Measurements from ENCODE around the gene EHMT1.
A peak's percentile ranks its signal among the peaks of the same experiment; 100 is the strongest.
"Not testable (repeated sequence)": the region's sequence is repeated elsewhere in the genome, so short reads cannot be mapped to it uniquely, and the experiment has no call there.

Gene EHMT1

DNA sequence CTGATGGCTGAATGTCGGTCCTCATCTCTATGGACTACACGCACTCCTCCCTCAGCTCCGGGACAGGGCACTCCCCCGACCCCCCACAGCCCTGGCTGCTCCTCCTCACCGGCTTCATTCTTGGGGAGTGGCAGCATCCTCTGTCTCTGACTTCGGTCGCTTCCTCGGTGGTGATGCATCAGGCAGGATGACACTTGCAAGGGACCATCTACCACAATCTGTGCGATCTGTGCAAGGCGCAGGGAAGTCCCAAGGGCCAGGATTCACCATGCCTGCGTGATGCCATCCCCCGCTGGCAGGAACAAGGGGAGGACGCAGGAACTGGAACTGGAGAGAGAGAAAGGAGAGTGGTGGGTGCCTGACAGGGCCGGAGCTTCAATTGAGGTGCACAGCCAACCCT lies 256.5 kb downstream of the EHMT1 start:
- DNase-seq, result no peak

DNA sequence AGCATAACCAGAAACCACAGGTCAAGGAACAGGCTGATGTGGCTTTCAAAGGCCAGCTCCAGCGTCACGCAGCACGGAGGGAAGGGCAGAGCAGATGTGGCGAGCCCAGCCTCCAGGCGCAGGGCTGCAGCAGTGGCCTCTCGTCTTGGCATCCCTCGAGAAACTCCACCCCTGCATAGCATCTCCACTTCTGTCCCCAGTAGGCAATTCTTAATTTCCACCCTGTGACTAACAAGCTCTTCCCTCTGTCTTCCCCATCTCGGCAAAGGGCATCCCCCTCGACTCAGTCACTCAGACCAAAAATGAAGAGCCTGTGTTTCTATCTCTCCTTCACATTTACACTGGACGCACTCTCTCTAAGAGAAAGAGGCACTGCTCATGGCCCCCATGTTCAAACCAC lies 257.0 kb downstream of the EHMT1 start:
- no peak for DNase-seq

DNA sequence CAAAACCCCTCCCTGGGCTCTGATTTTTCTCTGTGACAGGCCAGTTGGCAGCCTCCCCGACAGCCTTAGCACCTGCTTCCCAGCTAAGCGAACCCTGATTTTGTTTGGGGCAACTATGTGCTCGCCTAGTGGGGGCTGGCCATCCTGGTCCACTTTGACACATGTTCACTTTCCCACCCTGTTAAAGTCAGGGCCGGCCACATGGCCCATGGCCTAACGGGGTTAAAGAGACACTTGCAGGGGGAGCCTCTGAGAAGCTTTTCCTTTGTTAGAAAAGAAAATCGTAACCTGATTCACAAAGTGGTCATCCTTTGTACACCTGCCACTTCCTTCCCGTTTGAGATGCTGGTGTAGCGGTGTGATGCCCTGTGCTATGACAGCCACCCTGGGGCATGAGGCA lies 257.5 kb downstream of the EHMT1 start:
- no peak for DNase-seq

DNA sequence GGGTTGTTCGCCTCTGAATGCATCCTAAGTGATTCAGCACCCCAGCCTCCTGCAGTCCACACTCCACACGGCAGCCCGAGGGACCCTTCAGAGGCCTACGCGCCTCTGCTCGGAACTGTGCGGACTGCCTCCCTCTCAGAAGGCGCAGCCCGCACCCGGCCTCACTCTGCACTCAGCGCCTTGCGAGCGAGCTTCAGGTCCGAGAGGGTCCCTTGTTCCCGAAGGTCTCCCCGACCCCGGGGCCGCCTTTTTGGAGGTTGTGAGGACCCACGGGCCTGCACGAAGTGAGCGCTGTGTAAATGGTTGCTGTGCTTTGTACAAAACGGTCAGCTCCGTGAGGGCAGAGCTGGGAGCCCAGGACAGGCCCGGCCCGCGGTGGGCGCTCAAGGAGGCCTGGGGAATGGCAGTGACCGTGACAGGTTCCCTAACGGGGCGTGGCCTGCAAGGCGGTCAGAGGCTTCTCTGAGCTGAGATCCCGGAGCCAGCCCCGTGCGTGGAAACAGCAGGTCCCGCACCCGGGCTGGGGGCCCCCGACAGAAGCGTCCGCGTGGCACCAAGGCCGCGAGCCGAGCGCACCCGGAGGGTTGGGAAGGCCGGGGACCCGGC lies 258.1 kb downstream of the EHMT1 start:
- DNase-seq, result no peak

DNA sequence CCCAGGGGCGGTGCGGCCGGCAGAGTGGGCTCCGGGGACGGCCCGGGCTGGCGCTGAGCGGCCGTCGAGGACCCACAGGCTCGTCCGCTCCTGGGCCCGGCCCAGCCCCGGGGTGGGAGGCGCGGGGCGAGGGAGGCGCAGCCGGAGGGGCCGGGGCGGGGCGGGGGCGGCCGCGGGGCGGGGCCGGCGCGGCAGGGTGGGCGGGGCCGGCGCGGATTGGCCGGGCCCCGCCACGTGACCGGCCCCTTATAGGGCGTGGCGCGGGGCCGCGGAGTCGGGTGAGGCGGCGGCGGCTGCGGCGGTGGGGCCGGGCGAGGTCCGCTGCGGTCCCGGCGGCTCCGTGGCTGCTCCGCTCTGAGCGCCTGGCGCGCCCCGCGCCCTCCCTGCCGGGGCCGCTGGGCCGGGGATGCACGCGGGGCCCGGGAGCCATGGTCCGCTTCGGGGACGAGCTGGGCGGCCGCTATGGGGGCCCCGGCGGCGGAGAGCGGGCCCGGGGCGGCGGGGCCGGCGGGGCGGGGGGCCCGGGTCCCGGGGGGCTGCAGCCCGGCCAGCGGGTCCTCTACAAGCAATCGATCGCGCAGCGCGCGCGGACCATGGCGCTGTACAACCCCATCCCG lies 258.8 kb downstream of the EHMT1 start, which contains the start of gene CACNA1B:
Gene CACNA1B (plus strand): TSS at position 277 of the 617 bp plus-strand sequence. CDS start 152 bp downstream, at position 429.
- DNase-seq, result not testable (repeated sequence)

DNA sequence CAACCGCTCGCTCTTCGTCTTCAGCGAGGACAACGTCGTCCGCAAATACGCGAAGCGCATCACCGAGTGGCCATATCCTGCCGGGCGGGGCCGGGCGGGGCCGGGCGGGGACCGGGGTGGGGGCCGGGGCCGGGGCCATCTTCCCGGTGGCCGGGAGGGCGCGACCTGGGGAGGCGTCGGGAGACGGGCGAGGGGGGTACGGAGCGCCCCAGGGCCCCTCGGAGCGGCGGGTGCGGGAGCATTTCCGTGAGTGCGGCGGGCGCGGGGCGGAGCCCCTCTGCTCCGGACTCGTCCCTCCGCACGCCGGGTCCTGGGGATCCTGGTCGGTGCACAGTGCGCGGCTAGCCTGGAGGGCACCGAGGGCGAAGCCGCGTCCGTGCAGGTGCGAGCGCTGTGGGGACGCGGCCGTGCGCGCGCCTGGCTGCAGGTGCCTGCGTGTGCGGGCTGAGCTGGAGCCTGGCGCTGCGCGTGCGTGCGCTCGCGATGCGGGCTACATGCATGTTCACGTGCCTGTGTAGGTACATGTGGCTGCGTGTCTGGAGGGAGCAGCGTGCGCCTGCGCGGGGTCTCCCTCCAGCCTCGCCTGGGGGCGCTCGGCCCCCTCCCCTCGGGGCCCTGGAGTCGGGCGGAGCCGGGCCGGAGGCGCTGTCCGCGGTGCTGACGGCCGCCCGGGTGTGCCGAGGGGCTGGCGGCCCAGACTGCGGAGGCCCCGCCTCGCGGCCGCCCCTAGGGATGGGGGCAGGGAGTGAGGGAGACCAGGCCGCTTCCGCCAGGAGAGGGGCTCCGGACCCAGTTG lies 259.5 kb downstream of the EHMT1 start:
- peak; percentile 23 for DNase-seq

DNA sequence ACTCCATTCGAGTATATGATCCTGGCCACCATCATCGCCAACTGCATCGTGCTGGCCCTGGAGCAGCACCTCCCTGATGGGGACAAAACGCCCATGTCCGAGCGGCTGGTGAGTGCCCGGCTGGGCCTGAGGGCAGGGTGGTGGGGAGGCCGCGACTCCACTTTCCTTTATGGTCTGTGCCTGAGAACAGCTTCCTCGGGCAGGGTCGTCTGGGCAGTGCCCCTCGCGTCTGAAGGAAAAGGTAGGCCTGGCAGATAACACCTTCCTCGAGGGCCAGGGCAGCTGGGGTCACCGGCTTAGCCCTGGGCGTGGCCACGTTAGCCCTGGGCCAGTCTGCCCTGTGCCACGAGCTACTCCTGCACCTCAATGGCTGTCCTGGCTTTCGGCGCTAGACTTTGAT lies 260.2 kb downstream of the EHMT1 start:
- no peak for DNase-seq

DNA sequence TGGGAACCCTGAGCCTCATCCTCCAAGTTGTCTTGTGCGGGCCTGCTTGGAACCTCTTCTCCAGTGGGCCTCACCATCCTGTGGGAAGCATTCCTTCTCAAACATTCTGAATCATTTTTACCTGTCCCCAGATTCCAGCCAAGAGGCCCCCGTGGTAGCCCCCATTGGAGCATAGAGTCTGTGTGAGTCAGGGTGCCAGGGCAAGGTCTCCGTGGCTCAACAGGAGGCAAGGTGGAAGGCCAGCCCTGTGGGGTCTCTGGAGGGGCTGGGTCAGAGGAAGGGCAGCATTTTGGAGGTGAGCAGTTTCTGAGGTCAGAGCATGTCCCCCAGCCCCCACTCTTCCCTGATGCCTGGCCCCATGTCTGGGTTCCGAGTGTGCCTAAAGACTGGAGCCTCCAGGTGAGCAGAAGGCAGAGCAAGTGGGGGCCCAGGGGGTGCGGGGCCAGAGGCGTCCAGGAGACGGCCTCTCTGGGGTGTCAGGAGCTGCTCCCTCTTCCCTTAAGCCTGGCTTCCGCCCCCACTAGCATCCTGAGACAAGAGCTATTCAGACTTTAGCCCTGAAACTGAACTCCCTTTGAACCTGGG lies 260.9 kb downstream of the EHMT1 start:
- no peak for DNase-seq

DNA sequence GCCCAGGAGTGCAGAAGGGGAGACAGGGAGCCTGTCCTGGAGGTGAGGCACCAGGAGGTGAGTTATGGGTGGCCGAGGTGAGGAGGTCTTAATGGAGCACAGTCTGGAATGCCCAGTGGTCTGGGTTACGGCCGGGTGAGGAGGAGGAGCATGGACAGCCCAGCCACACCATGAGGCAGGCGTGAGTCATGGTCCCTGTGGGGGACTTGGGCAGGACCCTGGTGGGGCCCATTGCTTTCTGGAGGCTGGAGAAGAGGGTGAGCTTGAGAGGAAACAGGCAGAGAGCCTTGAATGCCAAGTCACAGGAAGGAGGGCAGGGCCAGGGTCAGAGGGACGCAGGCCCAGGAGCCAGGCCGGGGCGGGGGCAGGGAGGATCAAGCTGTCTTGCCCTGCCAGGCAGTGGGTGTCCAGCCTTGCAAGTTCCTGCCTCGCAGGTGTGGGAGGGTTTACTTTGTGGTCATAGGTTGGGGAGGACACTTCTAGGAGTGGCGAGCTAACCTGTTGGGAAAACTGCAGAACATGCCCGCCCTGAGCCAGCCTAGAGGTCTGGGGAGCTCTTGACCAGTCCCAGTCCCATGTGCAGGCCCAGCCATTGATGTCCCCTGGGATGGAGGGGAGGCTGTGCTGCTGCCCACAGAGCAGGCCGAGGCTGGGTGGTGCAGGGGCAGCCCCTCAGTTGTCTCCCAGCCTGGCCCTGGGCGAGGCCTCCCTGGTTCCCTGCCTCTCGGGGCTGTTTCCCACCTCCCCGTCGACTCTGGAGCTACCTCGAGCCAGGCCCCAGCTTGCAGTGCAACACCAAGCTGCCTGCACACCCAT lies 261.6 kb downstream of the EHMT1 start:
- no peak for DNase-seq

DNA sequence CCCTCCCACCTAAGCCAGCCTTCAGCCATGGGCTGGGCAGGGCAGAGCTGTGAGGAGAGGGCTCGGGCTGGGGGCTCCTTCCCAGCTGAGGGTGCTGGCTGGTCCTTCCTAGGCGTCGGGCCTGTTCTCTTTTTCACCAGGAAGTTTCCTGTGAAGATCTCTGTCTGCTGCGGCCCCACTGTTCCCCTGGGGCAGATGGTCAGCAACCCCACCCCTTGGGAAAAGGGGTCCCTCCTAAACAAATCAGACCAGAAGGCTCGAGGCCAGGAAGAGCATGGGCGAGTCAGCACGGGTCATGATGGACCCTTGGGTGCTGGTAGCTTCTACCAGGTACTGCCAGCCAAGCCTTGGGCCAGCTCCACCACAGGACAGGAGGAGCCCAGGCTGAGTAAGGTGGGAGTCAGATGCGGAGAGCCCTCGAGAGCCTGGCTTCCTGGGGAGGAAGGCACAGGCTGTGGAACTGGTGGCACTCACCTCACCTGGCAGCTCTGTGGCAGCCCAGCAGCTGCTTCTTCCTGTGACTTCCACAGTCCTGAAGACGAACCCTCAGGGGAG lies 262.2 kb downstream of the EHMT1 start:
- DNase-seq, result no peak

DNA sequence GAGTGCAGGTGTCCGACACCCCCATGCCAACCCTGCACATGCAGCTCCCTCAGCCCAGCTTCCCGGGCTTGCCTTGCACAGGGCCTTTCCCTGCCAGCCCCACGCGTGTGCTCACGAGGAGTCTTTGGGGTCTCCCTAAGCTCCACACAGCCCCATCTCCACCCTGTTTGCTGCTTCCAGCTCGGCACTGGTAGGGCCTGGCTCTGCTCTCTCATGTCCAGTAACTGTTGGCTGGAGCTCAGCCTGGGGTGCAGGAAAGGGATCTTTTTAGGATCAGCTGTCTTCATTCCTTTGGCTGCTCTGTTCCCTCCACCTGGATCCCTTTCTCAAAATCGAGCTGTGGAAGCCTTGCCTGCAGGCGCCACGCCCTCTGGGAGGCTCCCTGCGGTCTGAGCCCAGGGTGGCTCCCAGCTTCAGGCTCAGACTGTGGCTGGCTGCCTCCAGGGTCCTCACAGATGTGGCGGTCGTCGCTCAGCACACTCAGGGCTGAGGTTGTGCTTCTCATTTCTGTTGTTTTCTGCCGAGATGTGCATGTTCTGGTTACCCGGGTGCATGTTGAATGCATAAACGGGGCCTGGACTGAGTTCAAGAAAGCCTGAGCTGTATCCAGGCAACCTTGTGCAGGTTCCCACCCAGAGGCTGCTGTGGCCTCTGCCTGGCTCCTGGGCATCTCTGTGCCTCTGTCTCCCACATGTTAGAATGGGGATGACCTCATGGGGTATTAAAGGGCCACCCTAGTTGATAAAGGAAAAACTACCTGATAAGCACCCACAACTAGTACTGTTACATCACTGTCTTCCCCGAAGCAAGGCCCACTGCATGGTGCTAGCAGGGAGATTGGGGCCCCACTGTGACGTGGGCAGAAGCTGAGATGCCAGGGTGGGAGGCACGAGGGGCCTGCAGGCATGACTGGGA lies 263.0 kb downstream of the EHMT1 start:
- DNase-seq, result no peak

DNA sequence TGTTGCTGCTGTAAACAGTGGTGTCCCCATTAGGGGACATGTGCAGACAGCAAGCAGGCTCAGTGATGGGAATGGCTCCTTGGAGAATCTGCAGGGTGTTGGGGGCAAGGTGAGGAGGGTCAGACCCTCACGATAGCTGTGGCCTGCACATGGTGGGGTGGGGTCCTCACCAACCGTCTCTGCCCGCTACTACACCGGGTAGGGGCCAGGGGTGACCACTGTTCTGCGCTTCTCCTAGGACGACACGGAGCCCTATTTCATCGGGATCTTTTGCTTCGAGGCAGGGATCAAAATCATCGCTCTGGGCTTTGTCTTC lies 263.7 kb downstream of the EHMT1 start:
- DNase-seq, result no peak

DNA sequence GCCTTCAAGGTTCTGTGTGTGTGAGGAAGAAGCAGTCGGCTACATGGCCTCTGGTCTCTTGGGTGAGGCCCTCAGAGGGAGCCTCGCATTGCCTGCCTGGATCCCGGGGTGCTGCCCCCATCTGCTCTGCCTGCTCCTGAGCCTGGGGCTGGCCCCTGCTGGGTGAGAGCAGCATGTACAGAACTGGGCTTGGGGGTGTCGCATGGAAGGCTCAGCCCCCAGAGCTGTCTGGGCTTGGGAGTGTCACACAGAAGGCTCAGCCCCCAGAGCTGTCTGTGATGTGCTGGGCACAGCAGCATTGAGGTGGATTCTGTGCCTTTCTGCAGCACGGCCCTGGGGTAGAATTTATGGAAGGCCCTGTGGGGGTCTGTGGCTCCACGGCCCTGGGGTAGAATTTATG lies 265.2 kb downstream of the EHMT1 start:
- not testable (repeated sequence) for DNase-seq

DNA sequence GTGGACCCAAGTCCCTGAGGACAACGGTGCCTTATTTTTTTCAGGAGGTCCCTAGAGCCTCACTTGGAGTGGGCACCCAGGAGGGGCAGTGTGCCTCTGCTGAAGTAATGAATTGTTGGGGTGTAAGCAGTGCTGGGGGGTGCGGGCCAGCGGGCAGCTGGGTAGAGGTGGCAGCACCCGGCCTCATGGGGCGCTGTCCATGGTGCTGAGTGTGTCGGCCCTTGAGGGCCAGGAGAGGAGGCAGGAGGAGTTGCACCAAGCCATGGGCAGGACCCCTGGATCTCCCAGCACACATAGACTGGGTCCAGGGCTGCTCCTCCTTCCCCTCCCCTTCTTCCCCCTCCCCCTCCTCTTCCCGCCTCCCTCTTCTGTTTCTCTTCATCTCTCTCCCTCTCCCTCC lies 265.7 kb downstream of the EHMT1 start:
- DNase-seq, result not testable (repeated sequence)

DNA sequence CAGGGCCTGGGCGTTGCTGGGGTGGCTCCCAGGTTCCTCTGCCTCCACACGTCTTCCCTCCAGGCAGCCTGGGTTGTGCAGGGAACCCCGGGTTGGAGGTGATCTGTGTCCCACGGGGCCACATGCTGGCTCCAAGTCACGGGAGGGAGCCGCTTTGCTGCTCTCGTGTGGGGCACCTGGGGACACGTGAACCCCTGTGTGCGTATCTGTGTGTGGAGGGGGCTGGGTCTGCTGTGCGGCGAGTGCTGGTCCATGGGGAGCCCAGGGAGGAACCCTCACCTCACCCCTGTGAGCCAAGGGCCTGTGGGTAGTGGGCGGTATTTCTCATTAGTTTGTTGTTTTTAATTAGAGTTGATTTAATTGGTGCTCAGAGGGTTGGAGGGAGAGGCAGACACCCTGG lies 266.3 kb downstream of the EHMT1 start:
- not testable (repeated sequence) for DNase-seq
